RWPE1 (cell line): ENCODE measurements around the gene AMBN.
"Not testable (repeated sequence)": the region's sequence is repeated elsewhere in the genome, so short reads cannot be mapped to it uniquely, and the experiment has no call there.

Experiments used
- CTCF ChIA-PET: fragments of 350-600 bp; sonication (Branson Sonifier 250); formaldehyde crosslinking; extraction: SDS; loops from one replicate; lab custom pipeline; 2021; lab: Yijun Ruan, JAX
- POLR2A ChIA-PET: fragments of 400-600 bp; formaldehyde crosslinking; extraction: SDS; loops from one replicate; lab custom pipeline; 2020; ENCODE audit warnings: antibody characterized with exemption; ENCODE audit not compliant: low non-redundant PET; lab: Yijun Ruan, JAX
- DNase-seq: peaks from one replicate; pipeline ENCODE4 v3.0.0; 2012; ENCODE audit warnings: low spot score
- H3K27ac ChIP-seq: fragments of 450-650 bp; 2 replicates; pipeline ENCODE4 v1.5.1; 2017
- CTCF ChIP-seq: fragments of 450-650 bp; conservative IDR thresholded peaks from 2 replicates; pipeline ENCODE4 v1.5.1; 2017; ENCODE audit warnings: low read depth, mild to moderate bottlenecking

The AMBN gene

DNA sequence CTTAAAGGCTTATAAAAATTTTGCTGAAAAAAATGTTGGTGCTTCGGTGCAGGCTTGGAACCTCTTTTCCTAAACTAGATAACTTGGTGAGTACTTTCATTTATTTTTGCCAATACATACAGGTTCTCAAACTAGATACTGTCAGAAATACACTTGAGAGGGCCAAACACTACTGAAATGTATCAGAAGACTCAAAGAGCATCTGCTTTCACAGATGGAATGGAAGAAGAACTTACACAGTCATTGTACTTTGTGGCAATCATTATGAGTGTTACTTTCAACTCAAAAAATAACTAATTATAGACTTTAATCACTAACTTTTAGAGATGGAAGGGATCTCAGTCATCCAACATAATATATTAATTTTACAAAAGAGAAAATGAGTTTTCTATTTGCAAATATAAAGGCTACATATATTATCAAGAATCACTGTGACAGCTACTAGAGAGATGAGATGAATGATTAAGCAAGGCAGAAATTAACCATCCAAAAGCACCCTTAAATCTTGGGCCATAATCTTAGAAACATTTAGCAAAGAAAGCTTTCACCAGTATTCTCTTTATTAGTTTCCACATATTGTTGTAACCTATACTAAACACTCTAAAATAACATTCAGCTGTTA lies 37.5 kb downstream of the AMBN start:
- no peak for TF ChIP-seq CTCF
- ChIA-PET POLR2A (no interaction called here), CTCF (interaction anchor here (0.6 kb wide), 1 partner anchor 1106 kb away, joined by 3 read pairs; no protein-coding TSS in a partner anchor)
- H3K27ac ChIP-seq = no peak overlapping the region
- no peak for DNase-seq

GRCh38 chr4:70630162-70630561 lies 38.1 kb downstream of the AMBN start:
- no peak overlapping the region for H3K27ac ChIP-seq
- ChIA-PET CTCF (interaction anchor here (0.6 to 0.7 kb wide), 2 partner anchors 1106 to 1973 kb away, joined by 3 to 5 read pairs; no protein-coding TSS in a partner anchor), POLR2A (no interaction called here)
- TF ChIP-seq CTCF = no peak
- DNase-seq = no peak

DNA sequence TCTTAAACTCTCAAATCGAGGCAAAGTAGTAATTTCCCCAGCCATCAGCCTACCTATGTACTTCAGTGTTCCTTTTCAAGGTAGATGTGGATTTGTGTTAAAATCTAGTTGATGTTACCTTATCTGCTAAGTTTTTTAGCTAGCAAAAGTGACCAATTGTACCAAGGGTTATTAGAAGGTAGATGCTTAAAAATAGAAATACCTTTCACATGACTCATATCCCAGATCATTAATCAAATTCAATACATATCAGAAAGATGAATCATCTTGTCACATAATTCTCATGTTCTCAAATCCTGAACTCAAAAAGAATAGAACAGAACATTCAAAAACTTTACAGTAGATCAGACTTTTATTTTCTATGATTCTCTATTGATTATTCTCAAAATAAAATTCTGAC lies 40.0 kb downstream of the AMBN start:
- CTCF ChIA-PET = interaction anchor here (0.6 kb wide), 1 partner anchor 1959 kb away, joined by 3 read pairs; no protein-coding TSS in a partner anchor

GRCh38 chr4:70634482-70634881 lies 42.4 kb downstream of the AMBN start:
- ChIA-PET POLR2A (no interaction called here), CTCF (interaction anchor here (0.6 kb wide), 1 partner anchor 256 kb away, joined by 3 read pairs; no protein-coding TSS in a partner anchor)
- DNase-seq = no peak
- TF ChIP-seq CTCF = no peak
- no peak overlapping the region for H3K27ac ChIP-seq

More for the DNA sequence above, 40.0 kb downstream of the AMBN start:
- POLR2A ChIA-PET = no interaction called here
- H3K27ac ChIP-seq = no peak overlapping the region
- no peak for TF ChIP-seq CTCF
- peak; percentile 64 for DNase-seq

- TF ChIP-seq CTCF = no peak
- ChIA-PET POLR2A (no interaction called here), CTCF (interaction anchor here (0.7 kb wide), 1 partner anchor 1785 kb away, joined by 3 read pairs; no protein-coding TSS in a partner anchor)
- no peak overlapping the region for H3K27ac ChIP-seq
- DNase-seq = no peak
Observed at GRCh38 chr4:70637239-70637913, 45.3 kb downstream of the AMBN start.

- DNase-seq = no peak
- ChIA-PET CTCF (interaction anchor here (0.7 kb wide), 1 partner anchor 25 kb away, joined by 6 read pairs; no protein-coding TSS in a partner anchor), POLR2A (no interaction called here)
- H3K27ac ChIP-seq = no peak overlapping the region
- TF ChIP-seq CTCF = no peak
Observed at GRCh38 chr4:70640192-70640591, 48.1 kb downstream of the AMBN start.

- CTCF ChIA-PET, POLR2A ChIA-PET, DNase-seq, H3K27ac ChIP-seq: not testable (repeated sequence)
Observed at GRCh38 chr4:70650741-70651140, 58.7 kb downstream of the AMBN start.
